Liver (tissue), 9 donors: ENCODE measurements around the gene SUPT20HL1. TPM values are rescaled to one million over a fixed set of nuclear protein-coding genes. Genes with fewer than 3 reads are reported as not detected.
A peak's percentile ranks its signal among the peaks of the same experiment; 100 is the strongest.

ENCODE experiments used
- DNase-seq: peaks from one replicate; pipeline ENCODE4 v3.0.0-alpha.2; 2017; ENCODE audit warnings: low spot score
- H3K27ac ChIP-seq, 2 donors: one replicate each; pipeline ENCODE4 v1.7.0; 2013; ENCODE audit warnings: inconsistent platforms in 2 of 2, low read length in 2 of 2, control low read depth in 1 of 2, low read depth in 1 of 2, mild to moderate bottlenecking in 1 of 2
- H3K27me3 ChIP-seq, 4 donors: one replicate each; pipeline versions ENCODE4 v1.6.1 to v1.7.0; 2013; ENCODE audit warnings: low read length in 3 of 4, inconsistent platforms in 1 of 4, mild to moderate bottlenecking in 1 of 4, moderate library complexity in 1 of 4; ENCODE audit not compliant: control insufficient read depth in 4 of 4, insufficient read depth in 4 of 4
- H3K36me3 ChIP-seq, 4 donors: one replicate each; pipeline versions ENCODE4 v1.6.1 to v1.7.0; 2013; ENCODE audit warnings: low read length in 3 of 4, mild to moderate bottlenecking in 3 of 4, low read depth in 1 of 4, moderate library complexity in 1 of 4; ENCODE audit not compliant: control insufficient read depth in 4 of 4, insufficient read depth in 3 of 4
- H3K4me1 ChIP-seq, 4 donors: one replicate each; pipeline versions ENCODE4 v1.6.1 to v1.7.0; 2013; ENCODE audit warnings: low read length in 3 of 4, mild to moderate bottlenecking in 3 of 4, moderate library complexity in 1 of 4; ENCODE audit not compliant: control insufficient read depth in 4 of 4, insufficient read depth in 4 of 4
- H3K4me3 ChIP-seq, 3 donors: one replicate each; pipeline versions ENCODE4 v1.6.1 to v1.7.0; 2013; ENCODE audit warnings: low read length in 3 of 3, control low read depth in 1 of 3, low read depth in 1 of 3, mild to moderate bottlenecking in 1 of 3
- H3K9ac ChIP-seq, 2 donors: one replicate each; pipeline ENCODE4 v1.7.0; 2013; ENCODE audit warnings: low read length in 2 of 2, mild to moderate bottlenecking in 2 of 2, moderate library complexity in 2 of 2, control low read depth in 1 of 2, low read depth in 1 of 2
- H3K9me3 ChIP-seq, 4 donors: one replicate each; pipeline versions ENCODE4 v1.6.1 to v1.7.0; 2013; ENCODE audit warnings: low read length in 3 of 4; ENCODE audit not compliant: control insufficient read depth in 4 of 4
- ATF3 ChIP-seq: IDR thresholded peaks from 2 replicates; pipeline ENCODE4 v1.6.1; 2016; ENCODE audit warnings: antibody characterized with exemption
- EGR1 ChIP-seq, 2 donors: IDR thresholded peaks; 2 replicates each; pipeline ENCODE4 v1.6.1; 2016 to 2018; ENCODE audit warnings: antibody characterized with exemption in 2 of 2, low read depth in 2 of 2
- FOXA1 ChIP-seq: IDR thresholded peaks from 2 replicates; pipeline ENCODE4 v1.6.1; 2016; ENCODE audit warnings: antibody characterized with exemption
- FOXA2 ChIP-seq: IDR thresholded peaks from 2 replicates; pipeline ENCODE4 v1.6.1; 2016; ENCODE audit warnings: antibody characterized with exemption
- GABPA ChIP-seq, 2 donors: IDR thresholded peaks in 1 of 2; conservative IDR thresholded peaks in 1 of 2; 2 replicates each; pipeline ENCODE4 v1.6.1; 2016; ENCODE audit warnings: antibody characterized with exemption in 2 of 2, mild to moderate bottlenecking in 1 of 2, moderate library complexity in 1 of 2
- HNF4A ChIP-seq, 2 donors: conservative IDR thresholded peaks; 2 replicates each; pipeline ENCODE4 v1.6.1; 2016; ENCODE audit warnings: antibody characterized with exemption in 2 of 2, mild to moderate bottlenecking in 2 of 2
- NR2F2 ChIP-seq: IDR thresholded peaks from 2 replicates; pipeline ENCODE4 v1.6.1; 2016; ENCODE audit warnings: antibody characterized with exemption
- RAD21 ChIP-seq, 2 donors: IDR thresholded peaks; 2 replicates each; pipeline ENCODE4 v1.6.1; 2016; ENCODE audit warnings: antibody characterized with exemption in 2 of 2, mild to moderate bottlenecking in 2 of 2
- REST ChIP-seq: IDR thresholded peaks from 2 replicates; pipeline ENCODE4 v1.6.1; 2016; ENCODE audit warnings: antibody characterized with exemption, mild to moderate bottlenecking
- SP1 ChIP-seq: IDR thresholded peaks from 2 replicates; pipeline ENCODE4 v1.6.1; 2018; ENCODE audit warnings: antibody characterized with exemption, mild to moderate bottlenecking
- ZBTB33 ChIP-seq: IDR thresholded peaks from 2 replicates; pipeline ENCODE4 v1.6.1; 2016; ENCODE audit warnings: antibody characterized with exemption
- WGBS: extraction: QIAGEN DNeasy Blood & Tissue Kit; methylation state at CpG from one replicate; pipeline ENCODE4 v1.1.7; 2013; 5-methylcytosine and 5-hydroxymethylcytosine counted together
- polyA plus RNA-seq, 2 donors: library from polyadenylated mRNA; stranded (reverse) in 1 of 2; unstranded in 1 of 2; fragments of 200-250 nt in 1 of 2; fragments of >200 nt in 1 of 2; fragmentation: Nextera tagmentation in 1 of 2; extraction: Ambion mirVana in 1 of 2; gene quantifications; one replicate each; pipeline versions ENCODE4 v1.2.1 to v1.2.3, GENCODE V29; 2013 to 2015
- total RNA-seq, 2 donors: library from RNA; depleted of rRNA; stranded (reverse); fragments of >200 nt; gene quantifications; one replicate each; pipeline ENCODE4 v1.2.3, GENCODE V29; 2014
- donor health status: healthy.
- donor health status: healthy.
- donor health status: healthy.
- donor health status: healthy.
- donor health status: healthy.

The SUPT20HL1 gene
- total and polyA plus RNA-seq, 4 donors, result not detected

GRCh38 chrX:24387724-24388123 is 27.3 kb downstream of the SUPT20HL1 start:
- H3K9ac ChIP-seq, result no peak overlapping the region
- H3K27ac ChIP-seq, result no peak overlapping the region
- peaks cover 0 to 2% (median 0%) of the 10 kb centered on the region in 4 donors for H3K27me3 ChIP-seq
- DNase-seq, result no peak
- 90% methylated on average over 2 of the region's 2 CpGs for WGBS
- H3K4me3 ChIP-seq, result no peak overlapping the region
- H3K9me3 ChIP-seq, result no peaks in the 10 kb centered on the region
- TF ChIP-seq ATF3, result no peak
- H3K36me3 ChIP-seq, result no peaks in the 10 kb centered on the region
- no peaks in the 10 kb centered on the region for H3K4me1 ChIP-seq

- H3K27ac ChIP-seq, result no peak overlapping the region
- H3K9me3 ChIP-seq, result no peaks in the 10 kb centered on the region
- H3K4me1 ChIP-seq, result no peaks in the 10 kb centered on the region
- no peak overlapping the region for H3K9ac ChIP-seq
- 42% methylated on average over 5 of the region's 5 CpGs for WGBS
- no peak for DNase-seq
- no peak overlapping the region for H3K4me3 ChIP-seq
- peaks cover 0 to 2% (median 0%) of the 10 kb centered on the region in 4 donors for H3K27me3 ChIP-seq
- TF ChIP-seq FOXA1, result no peak
- no peak for TF ChIP-seq GABPA (IDR thresholded peaks at IDR 0.05 in 1 of 2, conservative IDR thresholded peaks at IDR 0.05 in 1 of 2)
- TF ChIP-seq SP1, result peak; percentile 54
- peak; percentile 40 to 54 for TF ChIP-seq HNF4A (conservative IDR thresholded peaks at IDR 0.05)
- H3K36me3 ChIP-seq, result no peaks in the 10 kb centered on the region
Observed at GRCh38 chrX:24391389-24391788, 30.9 kb downstream of the SUPT20HL1 start.

GRCh38 chrX:24391843-24392242 is 31.4 kb downstream of the SUPT20HL1 start:
- Histone ChIP-seq H3K4me1 (no peaks in the 10 kb centered on the region), H3K27me3 (peaks cover 0 to 2% (median 0%) of the 10 kb centered on the region in 4 donors)

More at GRCh38 chrX:24391843-24392242, 31.4 kb downstream of the SUPT20HL1 start:
- H3K27ac ChIP-seq, result no peak overlapping the region
- no peak overlapping the region for H3K9ac ChIP-seq
- no peak for TF ChIP-seq ATF3
- TF ChIP-seq REST, result no peak
- TF ChIP-seq SP1, result no peak
- no peak for TF ChIP-seq HNF4A (conservative IDR thresholded peaks at IDR 0.05)
- no peak for TF ChIP-seq EGR1 (IDR thresholded peaks at IDR 0.05; ENCODE audit: low read depth in 2 of 2)
- TF ChIP-seq FOXA2, result no peak
- TF ChIP-seq RAD21 (IDR thresholded peaks at IDR 0.05), result no peak
- no peak for TF ChIP-seq ZBTB33
- TF ChIP-seq FOXA1, result no peak
- no peak for TF ChIP-seq GABPA (IDR thresholded peaks at IDR 0.05 in 1 of 2, conservative IDR thresholded peaks at IDR 0.05 in 1 of 2)
- TF ChIP-seq NR2F2, result no peak
- no peak for DNase-seq
- WGBS, result 92% methylated on average over 3 of the region's 3 CpGs
- no peak overlapping the region for H3K4me3 ChIP-seq
- H3K9me3 ChIP-seq, result no peaks in the 10 kb centered on the region
- no peaks in the 10 kb centered on the region for H3K36me3 ChIP-seq
